Airway epithelial cell (primary cell): ENCODE data around the gene SCOC. TPM values are rescaled to one million over a fixed set of nuclear protein-coding genes. Genes with fewer than 3 reads are reported as not detected.

Experiments
- total RNA-seq: library from RNA; depleted of rRNA; stranded (reverse); fragments of >200 nt; gene quantifications from 2 replicates; pipeline ENCODE4 v1.2.3, GENCODE V29; 2015

The SCOC gene
- total RNA-seq: 78.6 and 81.5 TPM in 2 replicates

GRCh38 chr4:140373328-140374129 is at the start of gene SCOC:
SCOC (plus strand) TSS chr4:140373646; CDS start chr4:140379171, 5,525 bp downstream.

DNA sequence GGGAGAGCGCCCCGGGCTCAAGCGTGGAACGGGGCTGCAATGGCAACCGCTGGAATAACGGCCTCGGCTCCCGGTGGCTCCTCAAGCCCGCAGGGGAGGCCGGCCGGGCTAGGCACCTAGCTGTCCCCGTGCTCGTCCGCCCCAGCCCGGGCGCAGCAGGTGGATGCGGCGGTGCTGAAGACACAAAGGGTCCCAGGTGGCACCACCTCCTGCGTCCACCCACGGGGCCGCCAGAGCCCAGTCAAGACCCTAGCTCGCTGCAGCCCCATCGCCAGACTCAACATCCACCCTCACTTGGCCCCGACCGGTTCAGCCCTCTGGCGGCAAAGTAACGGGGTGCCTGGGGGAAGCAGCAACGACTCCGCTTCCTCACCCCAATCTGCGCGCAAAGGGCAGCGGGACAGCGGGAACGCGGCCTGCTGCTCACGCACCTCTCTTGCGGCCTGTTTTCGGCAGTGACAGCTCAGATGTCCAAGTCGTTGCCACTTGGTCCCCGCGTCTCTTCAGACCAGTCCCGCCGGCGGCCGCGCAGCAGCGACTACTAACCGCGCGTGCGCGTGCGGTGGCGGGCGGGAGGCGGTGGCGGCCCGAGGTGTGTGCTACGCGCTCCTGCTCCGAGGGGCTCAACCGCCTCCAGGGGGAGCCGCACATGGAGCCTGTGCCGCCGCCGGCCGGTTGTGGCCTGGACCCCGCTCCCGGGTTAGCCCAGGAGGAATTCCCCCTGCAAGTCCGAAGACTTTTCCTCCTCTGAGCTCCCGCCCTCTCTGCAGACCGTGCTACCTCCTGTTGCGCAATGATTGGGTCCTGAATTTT is 53.9 kb downstream of the SCOC start, which contains the start of gene CLGN:
Gene CLGN (minus strand): TSS at position 543 of the 813 bp plus-strand sequence. CDS start 14,570 bp downstream, outside the sequence.

Other genes starting within 250 kb of the SCOC start
- 1.9 and 3.2 TPM in 2 replicates for gene MAML3, start 219.5 kb upstream of the SCOC start, total RNA-seq
- gene CLGN, start 54.0 kb downstream of the SCOC start, total RNA-seq: 0.07 TPM in 1 of 2 replicates, not detected in the other
- gene MGAT4D, start 124.6 kb downstream of the SCOC start, total RNA-seq: not detected in 2 replicates
- gene ELMOD2, start 150.5 kb downstream of the SCOC start, total RNA-seq: 19.1 and 24.8 TPM in 2 replicates
- not detected in 2 replicates for gene UCP1, start 195.3 kb downstream of the SCOC start, total RNA-seq